Measurements from ENCODE around the gene PARP6. TPM values are rescaled to one million over a fixed set of nuclear protein-coding genes. Genes with fewer than 3 reads are reported as not detected.

PARP6 gene
- total and polyA plus RNA-seq, 2 of the 8 experiments (the other 6 are each of a cell fraction or from before 2014, with no cell fraction given) = 39.8 to 45.3 TPM

DNA sequence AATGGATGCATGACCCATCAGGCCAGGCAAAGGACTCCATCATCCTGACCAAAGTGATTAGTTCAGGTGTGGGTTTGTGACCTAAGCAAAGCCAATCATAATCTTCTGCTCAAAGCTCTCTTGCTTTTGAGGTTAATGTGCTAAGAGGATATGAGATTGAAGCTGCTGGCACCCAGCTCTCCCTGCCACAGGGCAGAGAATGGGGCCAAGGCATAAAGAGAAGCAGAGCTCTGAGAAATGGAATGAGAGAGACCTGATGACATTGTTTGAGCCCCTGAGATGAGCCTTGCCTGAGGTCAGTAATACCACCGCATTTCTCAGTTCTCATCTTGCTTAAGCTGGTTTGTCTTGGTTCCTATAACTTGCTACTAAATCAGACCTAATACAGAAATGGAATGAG is 6.4 kb upstream of the PARP6 start (continued):
- TF ChIP-seq, protein P1, sequence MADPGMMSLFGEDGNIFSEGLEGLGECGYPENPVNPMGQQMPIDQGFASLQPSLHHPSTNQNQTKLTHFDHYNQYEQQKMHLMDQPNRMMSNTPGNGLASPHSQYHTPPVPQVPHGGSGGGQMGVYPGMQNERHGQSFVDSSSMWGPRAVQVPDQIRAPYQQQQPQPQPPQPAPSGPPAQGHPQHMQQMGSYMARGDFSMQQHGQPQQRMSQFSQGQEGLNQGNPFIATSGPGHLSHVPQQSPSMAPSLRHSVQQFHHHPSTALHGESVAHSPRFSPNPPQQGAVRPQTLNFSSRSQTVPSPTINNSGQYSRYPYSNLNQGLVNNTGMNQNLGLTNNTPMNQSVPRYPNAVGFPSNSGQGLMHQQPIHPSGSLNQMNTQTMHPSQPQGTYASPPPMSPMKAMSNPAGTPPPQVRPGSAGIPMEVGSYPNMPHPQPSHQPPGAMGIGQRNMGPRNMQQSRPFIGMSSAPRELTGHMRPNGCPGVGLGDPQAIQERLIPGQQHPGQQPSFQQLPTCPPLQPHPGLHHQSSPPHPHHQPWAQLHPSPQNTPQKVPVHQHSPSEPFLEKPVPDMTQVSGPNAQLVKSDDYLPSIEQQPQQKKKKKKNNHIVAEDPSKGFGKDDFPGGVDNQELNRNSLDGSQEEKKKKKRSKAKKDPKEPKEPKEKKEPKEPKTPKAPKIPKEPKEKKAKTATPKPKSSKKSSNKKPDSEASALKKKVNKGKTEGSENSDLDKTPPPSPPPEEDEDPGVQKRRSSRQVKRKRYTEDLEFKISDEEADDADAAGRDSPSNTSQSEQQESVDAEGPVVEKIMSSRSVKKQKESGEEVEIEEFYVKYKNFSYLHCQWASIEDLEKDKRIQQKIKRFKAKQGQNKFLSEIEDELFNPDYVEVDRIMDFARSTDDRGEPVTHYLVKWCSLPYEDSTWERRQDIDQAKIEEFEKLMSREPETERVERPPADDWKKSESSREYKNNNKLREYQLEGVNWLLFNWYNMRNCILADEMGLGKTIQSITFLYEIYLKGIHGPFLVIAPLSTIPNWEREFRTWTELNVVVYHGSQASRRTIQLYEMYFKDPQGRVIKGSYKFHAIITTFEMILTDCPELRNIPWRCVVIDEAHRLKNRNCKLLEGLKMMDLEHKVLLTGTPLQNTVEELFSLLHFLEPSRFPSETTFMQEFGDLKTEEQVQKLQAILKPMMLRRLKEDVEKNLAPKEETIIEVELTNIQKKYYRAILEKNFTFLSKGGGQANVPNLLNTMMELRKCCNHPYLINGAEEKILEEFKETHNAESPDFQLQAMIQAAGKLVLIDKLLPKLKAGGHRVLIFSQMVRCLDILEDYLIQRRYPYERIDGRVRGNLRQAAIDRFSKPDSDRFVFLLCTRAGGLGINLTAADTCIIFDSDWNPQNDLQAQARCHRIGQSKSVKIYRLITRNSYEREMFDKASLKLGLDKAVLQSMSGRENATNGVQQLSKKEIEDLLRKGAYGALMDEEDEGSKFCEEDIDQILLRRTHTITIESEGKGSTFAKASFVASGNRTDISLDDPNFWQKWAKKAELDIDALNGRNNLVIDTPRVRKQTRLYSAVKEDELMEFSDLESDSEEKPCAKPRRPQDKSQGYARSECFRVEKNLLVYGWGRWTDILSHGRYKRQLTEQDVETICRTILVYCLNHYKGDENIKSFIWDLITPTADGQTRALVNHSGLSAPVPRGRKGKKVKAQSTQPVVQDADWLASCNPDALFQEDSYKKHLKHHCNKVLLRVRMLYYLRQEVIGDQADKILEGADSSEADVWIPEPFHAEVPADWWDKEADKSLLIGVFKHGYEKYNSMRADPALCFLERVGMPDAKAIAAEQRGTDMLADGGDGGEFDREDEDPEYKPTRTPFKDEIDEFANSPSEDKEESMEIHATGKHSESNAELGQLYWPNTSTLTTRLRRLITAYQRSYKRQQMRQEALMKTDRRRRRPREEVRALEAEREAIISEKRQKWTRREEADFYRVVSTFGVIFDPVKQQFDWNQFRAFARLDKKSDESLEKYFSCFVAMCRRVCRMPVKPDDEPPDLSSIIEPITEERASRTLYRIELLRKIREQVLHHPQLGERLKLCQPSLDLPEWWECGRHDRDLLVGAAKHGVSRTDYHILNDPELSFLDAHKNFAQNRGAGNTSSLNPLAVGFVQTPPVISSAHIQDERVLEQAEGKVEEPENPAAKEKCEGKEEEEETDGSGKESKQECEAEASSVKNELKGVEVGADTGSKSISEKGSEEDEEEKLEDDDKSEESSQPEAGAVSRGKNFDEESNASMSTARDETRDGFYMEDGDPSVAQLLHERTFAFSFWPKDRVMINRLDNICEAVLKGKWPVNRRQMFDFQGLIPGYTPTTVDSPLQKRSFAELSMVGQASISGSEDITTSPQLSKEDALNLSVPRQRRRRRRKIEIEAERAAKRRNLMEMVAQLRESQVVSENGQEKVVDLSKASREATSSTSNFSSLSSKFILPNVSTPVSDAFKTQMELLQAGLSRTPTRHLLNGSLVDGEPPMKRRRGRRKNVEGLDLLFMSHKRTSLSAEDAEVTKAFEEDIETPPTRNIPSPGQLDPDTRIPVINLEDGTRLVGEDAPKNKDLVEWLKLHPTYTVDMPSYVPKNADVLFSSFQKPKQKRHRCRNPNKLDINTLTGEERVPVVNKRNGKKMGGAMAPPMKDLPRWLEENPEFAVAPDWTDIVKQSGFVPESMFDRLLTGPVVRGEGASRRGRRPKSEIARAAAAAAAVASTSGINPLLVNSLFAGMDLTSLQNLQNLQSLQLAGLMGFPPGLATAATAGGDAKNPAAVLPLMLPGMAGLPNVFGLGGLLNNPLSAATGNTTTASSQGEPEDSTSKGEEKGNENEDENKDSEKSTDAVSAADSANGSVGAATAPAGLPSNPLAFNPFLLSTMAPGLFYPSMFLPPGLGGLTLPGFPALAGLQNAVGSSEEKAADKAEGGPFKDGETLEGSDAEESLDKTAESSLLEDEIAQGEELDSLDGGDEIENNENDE (IDR thresholded peaks at IDR 0.05; ENCODE audit: insufficient replicate concordance, low read length) = no peak
- TF ChIP-seq, protein P2, sequence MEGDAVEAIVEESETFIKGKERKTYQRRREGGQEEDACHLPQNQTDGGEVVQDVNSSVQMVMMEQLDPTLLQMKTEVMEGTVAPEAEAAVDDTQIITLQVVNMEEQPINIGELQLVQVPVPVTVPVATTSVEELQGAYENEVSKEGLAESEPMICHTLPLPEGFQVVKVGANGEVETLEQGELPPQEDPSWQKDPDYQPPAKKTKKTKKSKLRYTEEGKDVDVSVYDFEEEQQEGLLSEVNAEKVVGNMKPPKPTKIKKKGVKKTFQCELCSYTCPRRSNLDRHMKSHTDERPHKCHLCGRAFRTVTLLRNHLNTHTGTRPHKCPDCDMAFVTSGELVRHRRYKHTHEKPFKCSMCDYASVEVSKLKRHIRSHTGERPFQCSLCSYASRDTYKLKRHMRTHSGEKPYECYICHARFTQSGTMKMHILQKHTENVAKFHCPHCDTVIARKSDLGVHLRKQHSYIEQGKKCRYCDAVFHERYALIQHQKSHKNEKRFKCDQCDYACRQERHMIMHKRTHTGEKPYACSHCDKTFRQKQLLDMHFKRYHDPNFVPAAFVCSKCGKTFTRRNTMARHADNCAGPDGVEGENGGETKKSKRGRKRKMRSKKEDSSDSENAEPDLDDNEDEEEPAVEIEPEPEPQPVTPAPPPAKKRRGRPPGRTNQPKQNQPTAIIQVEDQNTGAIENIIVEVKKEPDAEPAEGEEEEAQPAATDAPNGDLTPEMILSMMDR (IDR thresholded peaks at IDR 0.05; ENCODE audit: control extremely low read depth in 1 of 3, insufficient read depth in 1 of 3, low read depth in 1 of 3, low read length in 3 of 3) = no peak
- TF ChIP-seq SRF (IDR thresholded peaks at IDR 0.05; ENCODE audit: low read depth, low read length) = no peak
- TF ChIP-seq, protein P3, sequence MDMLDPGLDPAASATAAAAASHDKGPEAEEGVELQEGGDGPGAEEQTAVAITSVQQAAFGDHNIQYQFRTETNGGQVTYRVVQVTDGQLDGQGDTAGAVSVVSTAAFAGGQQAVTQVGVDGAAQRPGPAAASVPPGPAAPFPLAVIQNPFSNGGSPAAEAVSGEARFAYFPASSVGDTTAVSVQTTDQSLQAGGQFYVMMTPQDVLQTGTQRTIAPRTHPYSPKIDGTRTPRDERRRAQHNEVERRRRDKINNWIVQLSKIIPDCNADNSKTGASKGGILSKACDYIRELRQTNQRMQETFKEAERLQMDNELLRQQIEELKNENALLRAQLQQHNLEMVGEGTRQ (IDR thresholded peaks at IDR 0.05; ENCODE audit: low read length) = no peak
- no peak for TF ChIP-seq JUND (IDR thresholded peaks at IDR 0.05; ENCODE audit: low read length)
- TF ChIP-seq TEAD4 (IDR thresholded peaks at IDR 0.05; ENCODE audit: low read depth, low read length) = no peak
- no peak for TF ChIP-seq RAD21 (IDR thresholded peaks at IDR 0.05 in 1 of 2, conservative IDR thresholded peaks at IDR 0.05 in 1 of 2; ENCODE audit: low read depth in 2 of 2, low read length in 2 of 2)
- no peak for TF ChIP-seq SP4 (IDR thresholded peaks at IDR 0.05; ENCODE audit: low read length)

Measured in H1 (cell line).